Adrenal gland (tissue), 12 donors: ENCODE data around the gene CFAP74. TPM values are rescaled to one million over a fixed set of nuclear protein-coding genes. Genes with fewer than 3 reads are reported as not detected.

Experiments
- DNase-seq, 7 donors: peaks; one replicate each; pipeline ENCODE4 v3.0.0-alpha.2; 2019 to 2020
- H3K27ac ChIP-seq, 5 donors: fragments of 200-600 bp; sonication (generic) in 4 of 5; 1 replicate in 3 of 5; 2 replicates in 2 of 5; pipeline versions ENCODE4 v1.5.1 to v1.8.0; 2016 to 2020; ENCODE audit warnings: mild to moderate bottlenecking in 1 of 5
- H3K27me3 ChIP-seq: fragments of 200-600 bp; 2 replicates; pipeline ENCODE4 v1.8.0; 2021
- H3K36me3 ChIP-seq, 2 donors: fragments of 200-600 bp; replicated peaks in 1 of 2; 1 replicate in 1 of 2; 2 replicates in 1 of 2; pipeline versions ENCODE4 v1.5.1 to v1.8.0; 2018 to 2022
- H3K4me1 ChIP-seq, 2 donors: fragments of 200-600 bp; replicated peaks in 1 of 2; 1 replicate in 1 of 2; 2 replicates in 1 of 2; pipeline versions ENCODE4 v1.5.1 to v1.8.0; 2018 to 2021
- H3K4me3 ChIP-seq, 4 donors: fragments of 200-600 bp; sonication (generic) in 3 of 4; one replicate each; pipeline ENCODE4 v1.5.1; 2016 to 2018
- H3K9me3 ChIP-seq, 3 donors: fragments of 200-600 bp; sonication (generic) in 1 of 3; replicated peaks in 1 of 3; 1 replicate in 2 of 3; 2 replicates in 1 of 3; pipeline versions ENCODE4 v1.5.1 to v1.8.0; 2016 to 2021
- POLR2A ChIP-seq, 2 donors: fragments of 450-650 bp; IDR thresholded peaks; one replicate each; pipeline ENCODE4 v1.6.1; 2017; ENCODE audit warnings: antibody characterized with exemption in 2 of 2, mild to moderate bottlenecking in 2 of 2, moderate library complexity in 1 of 2
- WGBS, 4 donors: extraction: QIAGEN DNeasy Blood & Tissue Kit in 2 of 4; methylation state at CpG; one replicate each; pipeline versions ENCODE4 v1.1.5 to v1.1.7; 2013 to 2017; 5-methylcytosine and 5-hydroxymethylcytosine counted together
- intact Hi-C, 2 donors: fragments of 100-400 bp; cut with DNase I; formaldehyde crosslinking; loops; one replicate each; pipeline versions ENCODE4 v1.14.1 to v1.15.0; 2022 to 2023
- polyA plus RNA-seq, 3 donors: library from polyadenylated mRNA; stranded (reverse); fragments of 200-250 nt in 2 of 3; fragments of 350-450 nt in 1 of 3; fragmentation: Illumina TruSeq in 1 of 3; extraction: RNeasy Lipid Tissue Mini Kit (QIAGEN cat#74804) in 1 of 3; gene quantifications; one replicate each; pipeline ENCODE4 v1.2.3, GENCODE V29; 2013 to 2014
- total RNA-seq, 9 donors: library from RNA; depleted of rRNA in 4 of 9; stranded (reverse); fragments of >200 nt in 4 of 9; fragments of 120-200 nt in 1 of 9; fragmentation: NEBNext Ultra II Directional in 1 of 9; extraction: Animal tissue kit (Norgen Biotek cat#: 25700) in 1 of 9; gene quantifications; one replicate each; pipeline versions ENCODE4 v1.1.0 to v1.2.4, GENCODE V29; 2013 to 2023
- TF ChIP-seq, protein P1 (sequence below), 6 experiments: fragments of 450-650 bp in 4 of 6; fragments of 200-600 bp in 2 of 6; sonication (generic) in 1 of 6; IDR thresholded peaks; 1 replicate in 5 of 6; 2 replicates in 1 of 6; pipeline versions ENCODE4 v1.5.1 to v1.8.0; 2016 to 2021; ENCODE audit warnings: antibody characterized with exemption in 6 of 6, mild to moderate bottlenecking in 2 of 6, moderate library complexity in 1 of 6
- donor health status: healthy with polysubstance abuse.
- donor health status: Bipolar disorder and iron deficiency.
- donor health status: DM: yes; HTN: yes; CAD: no.
- donor health status: DM: no; HTN: no; CAD: no.
- donor health status: DM: no; HTN: no; CAD: no.
- donor health status: DM: yes; HTN: yes; CAD: no.

Gene CFAP74
- total and polyA plus RNA-seq, 12 donors, result 0.11 to 7.6 (median 2.8) TPM; not detected in 1

DNA sequence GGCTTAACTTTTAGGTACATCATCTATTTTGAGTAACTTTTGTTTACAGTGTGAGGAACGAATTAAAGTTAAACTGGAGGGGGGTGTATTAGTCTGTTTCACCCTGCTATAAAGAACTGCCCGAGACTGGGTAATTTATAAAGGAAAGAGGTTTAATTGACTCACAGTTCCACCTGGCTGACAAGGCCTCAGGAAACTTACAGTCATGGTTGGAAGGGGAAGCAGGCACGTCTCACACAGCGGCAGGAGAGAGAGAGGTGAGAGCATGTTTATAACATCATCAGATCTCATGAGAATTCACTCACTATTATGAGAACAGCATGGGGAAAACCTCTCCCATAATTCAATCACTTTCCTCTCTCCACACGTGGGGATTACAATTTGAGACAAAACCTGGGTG is 52.6 kb downstream of the CFAP74 start:
- intact Hi-C loops, result no loop called here
- Histone ChIP-seq H3K27ac (no peak overlapping the region), H3K9me3 (no peaks in the 10 kb centered on the region), H3K4me1 (no peaks in the 10 kb centered on the region), H3K27me3 (no peaks in the 10 kb centered on the region), H3K4me3 (no peak overlapping the region), H3K36me3 (no peaks in the 10 kb centered on the region)
- no peak for DNase-seq
- TF ChIP-seq POLR2A (IDR thresholded peaks at IDR 0.05), result no peak
- TF ChIP-seq, protein P1, sequence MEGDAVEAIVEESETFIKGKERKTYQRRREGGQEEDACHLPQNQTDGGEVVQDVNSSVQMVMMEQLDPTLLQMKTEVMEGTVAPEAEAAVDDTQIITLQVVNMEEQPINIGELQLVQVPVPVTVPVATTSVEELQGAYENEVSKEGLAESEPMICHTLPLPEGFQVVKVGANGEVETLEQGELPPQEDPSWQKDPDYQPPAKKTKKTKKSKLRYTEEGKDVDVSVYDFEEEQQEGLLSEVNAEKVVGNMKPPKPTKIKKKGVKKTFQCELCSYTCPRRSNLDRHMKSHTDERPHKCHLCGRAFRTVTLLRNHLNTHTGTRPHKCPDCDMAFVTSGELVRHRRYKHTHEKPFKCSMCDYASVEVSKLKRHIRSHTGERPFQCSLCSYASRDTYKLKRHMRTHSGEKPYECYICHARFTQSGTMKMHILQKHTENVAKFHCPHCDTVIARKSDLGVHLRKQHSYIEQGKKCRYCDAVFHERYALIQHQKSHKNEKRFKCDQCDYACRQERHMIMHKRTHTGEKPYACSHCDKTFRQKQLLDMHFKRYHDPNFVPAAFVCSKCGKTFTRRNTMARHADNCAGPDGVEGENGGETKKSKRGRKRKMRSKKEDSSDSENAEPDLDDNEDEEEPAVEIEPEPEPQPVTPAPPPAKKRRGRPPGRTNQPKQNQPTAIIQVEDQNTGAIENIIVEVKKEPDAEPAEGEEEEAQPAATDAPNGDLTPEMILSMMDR (IDR thresholded peaks at IDR 0.05), result no peak
- 73 to 86% (median 83%) methylated on average over 5 of the region's 5 CpGs for WGBS, 4 donors

DNA sequence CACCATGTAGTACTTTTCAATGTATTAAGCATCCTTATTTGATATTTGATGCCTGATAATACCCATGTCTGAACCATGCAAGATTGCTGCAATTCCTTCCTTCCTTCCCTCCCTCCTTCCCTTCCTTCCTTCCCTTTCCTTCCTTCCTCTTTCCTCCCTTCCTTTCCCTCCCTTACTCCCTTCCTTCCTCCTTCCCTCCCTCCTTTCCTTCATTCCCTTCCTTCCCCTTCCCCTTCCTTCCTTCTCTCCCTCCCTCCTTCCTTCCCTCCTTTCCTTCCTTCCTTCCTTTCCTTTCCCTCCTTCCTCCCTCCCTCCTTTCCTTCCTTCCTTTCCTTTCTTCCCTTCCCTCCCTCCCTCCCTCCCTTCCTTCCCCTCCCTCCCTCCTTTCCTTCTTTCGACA is 54.8 kb downstream of the CFAP74 start:
- H3K36me3 ChIP-seq, result no peaks in the 10 kb centered on the region

DNA sequence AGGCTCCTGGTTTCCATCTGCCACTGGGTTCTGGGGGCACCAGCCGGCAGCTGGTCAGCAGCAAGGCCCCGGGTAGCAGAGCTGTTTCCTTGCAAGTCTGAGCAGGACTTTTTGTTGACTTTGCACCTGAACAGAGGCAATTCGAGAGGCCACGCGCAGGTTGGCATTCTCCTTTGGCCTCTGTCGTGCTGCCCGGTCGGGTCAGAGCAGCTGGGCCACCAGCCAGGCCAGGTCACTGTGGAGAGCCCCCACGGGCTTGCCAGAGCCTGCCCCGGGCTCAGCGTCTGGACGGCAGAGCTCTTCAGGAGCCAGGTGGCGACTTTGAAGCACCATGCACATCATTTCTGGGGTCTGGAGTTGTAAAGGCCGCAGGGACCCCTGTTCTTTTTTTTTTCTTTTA is 56.1 kb downstream of the CFAP74 start:
- intact Hi-C loops, result no loop called here

More for the DNA sequence above, 54.8 kb downstream of the CFAP74 start:
- Histone ChIP-seq H3K4me3 (no peak overlapping the region), H3K27me3 (no peaks in the 10 kb centered on the region), H3K27ac (no peak overlapping the region), H3K9me3 (no peaks in the 10 kb centered on the region), H3K4me1 (peaks cover 0 to 4% of the 10 kb centered on the region in 2 donors)
- no peak for DNase-seq
- TF ChIP-seq POLR2A (IDR thresholded peaks at IDR 0.05), result no peak
- TF ChIP-seq, protein P1 (IDR thresholded peaks at IDR 0.05), result no peak
- intact Hi-C loops, result no loop called here
- 60 to 80% (median 69%) methylated on average over 1 of the region's 1 CpG for WGBS, 4 donors

GRCh38 chr1:1946540-1946939 is 57.0 kb downstream of the CFAP74 start:
- Histone ChIP-seq H3K4me1 (peaks cover 0 to 4% of the 10 kb centered on the region in 2 donors), H3K36me3 (no peaks in the 10 kb centered on the region), H3K27me3 (no peaks in the 10 kb centered on the region), H3K9me3 (no peaks in the 10 kb centered on the region), H3K27ac (no peak overlapping the region), H3K4me3 (no peak overlapping the region)
- 7 to 72% (median 34%) methylated on average over 2 to 11 of the region's 11 CpGs for WGBS, 4 donors
- intact Hi-C loops, result no loop called here
- TF ChIP-seq POLR2A (IDR thresholded peaks at IDR 0.05), result no peak
- TF ChIP-seq, protein P1 (IDR thresholded peaks at IDR 0.05), result no peak
- peak in 6 of 7 donors; percentile 48 to 76 (median 64) for DNase-seq

More for the DNA sequence above, 56.1 kb downstream of the CFAP74 start:
- Histone ChIP-seq H3K27ac (no peak overlapping the region), H3K4me3 (no peak overlapping the region), H3K9me3 (no peaks in the 10 kb centered on the region), H3K27me3 (no peaks in the 10 kb centered on the region), H3K4me1 (peaks cover 0 to 4% of the 10 kb centered on the region in 2 donors), H3K36me3 (no peaks in the 10 kb centered on the region)
- TF ChIP-seq POLR2A (IDR thresholded peaks at IDR 0.05), result no peak
- 76 to 89% (median 83%) methylated on average over 14 of the region's 14 CpGs for WGBS, 4 donors
- DNase-seq, result no peak

DNA sequence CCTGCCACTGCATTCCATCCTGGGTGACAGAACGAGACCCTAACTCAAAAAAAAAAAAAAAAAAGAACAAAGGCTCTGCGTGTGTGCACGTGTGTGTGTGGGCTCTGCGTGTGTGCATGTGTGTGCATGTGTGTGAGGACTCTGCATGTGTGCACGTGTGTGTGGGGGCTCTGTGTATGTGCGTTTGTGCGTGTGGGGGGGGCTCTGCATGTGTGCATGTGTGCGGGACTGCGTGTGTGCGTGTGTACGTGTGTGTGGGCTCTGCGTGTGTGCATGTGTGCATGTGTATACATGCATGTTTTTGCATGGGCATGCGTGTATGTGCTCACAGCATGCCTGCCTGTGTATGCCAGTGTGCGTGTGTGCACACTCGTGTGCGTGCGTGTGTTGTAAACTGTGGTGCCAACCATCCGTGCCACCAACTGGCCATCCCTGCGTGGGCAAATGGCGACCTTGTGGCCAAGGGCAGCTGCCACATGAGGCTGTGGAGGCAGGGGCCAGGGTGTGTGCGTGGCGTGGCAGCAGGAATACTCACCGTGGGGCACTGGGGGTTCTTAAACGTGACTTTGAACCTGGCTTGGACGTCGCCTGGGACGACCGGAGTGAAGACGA is 57.7 kb downstream of the CFAP74 start:
- Histone ChIP-seq H3K27ac (no peak overlapping the region), H3K27me3 (no peaks in the 10 kb centered on the region), H3K9me3 (no peaks in the 10 kb centered on the region), H3K4me3 (no peak overlapping the region), H3K4me1 (peaks cover 0 to 4% of the 10 kb centered on the region in 2 donors), H3K36me3 (no peaks in the 10 kb centered on the region)
- 75 to 78% (median 76%) methylated on average over 21 to 29 of the region's 29 CpGs for WGBS, 4 donors
- no peak for DNase-seq
- TF ChIP-seq POLR2A (IDR thresholded peaks at IDR 0.05), result no peak
- TF ChIP-seq, protein P1 (IDR thresholded peaks at IDR 0.05), result no peak
- intact Hi-C loops, result no loop called here
